ENCODE data around the gene APBA1.

The APBA1 gene

DNA sequence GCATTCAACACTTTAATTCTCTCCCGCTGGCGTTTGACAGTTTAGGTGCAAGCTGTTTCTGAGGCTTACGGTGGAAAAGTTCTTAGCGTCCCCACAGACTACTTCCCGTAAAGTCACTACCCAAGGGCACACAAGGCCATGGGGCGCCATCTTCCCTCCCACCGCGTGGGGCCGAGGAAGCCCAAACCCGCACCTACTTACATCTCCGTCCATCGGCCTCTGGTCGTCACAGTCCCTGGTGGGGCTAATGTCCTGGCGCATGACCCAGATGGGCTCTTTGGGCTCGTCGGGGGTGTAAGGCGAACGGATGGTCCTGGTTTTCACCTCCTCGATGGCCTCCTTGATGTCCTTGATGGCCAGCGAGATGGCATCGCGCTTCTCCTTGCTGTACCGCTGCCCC lies 156.4 kb downstream of the APBA1 start:
- DNase-seq: no peak

DNA sequence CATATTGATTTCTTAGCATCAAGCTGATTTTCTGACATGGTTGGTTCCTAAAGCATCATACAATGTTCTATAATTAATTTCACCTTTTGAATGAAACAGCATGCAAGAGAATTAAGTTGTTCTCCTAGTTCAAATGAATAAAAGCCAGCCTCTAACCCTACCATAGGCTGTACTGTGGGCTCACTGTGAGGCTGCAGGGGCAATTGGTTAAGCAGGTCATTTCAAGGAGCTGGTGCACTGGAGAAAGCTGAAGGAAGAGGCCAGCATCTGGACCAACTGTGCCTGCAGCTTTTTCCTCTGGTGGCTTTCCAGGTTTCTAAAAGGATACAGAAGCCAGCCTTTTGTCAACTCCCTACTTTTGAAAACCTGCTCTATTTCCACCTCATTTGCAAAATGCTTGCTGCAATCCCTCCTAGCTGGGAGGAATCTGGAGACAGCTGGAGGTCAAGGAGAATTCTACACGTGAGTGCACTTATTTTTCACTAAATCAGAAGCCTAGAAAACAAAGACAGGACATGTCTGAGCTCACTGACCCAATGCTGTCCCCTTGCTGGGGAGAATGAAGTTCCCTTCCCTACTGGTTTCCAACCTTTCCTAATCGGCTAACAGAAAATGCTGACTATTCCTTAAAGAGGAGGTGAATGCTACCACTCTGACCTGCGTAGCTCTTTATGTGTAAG lies 158.9 kb downstream of the APBA1 start:
- DNase-seq: no peak

DNA sequence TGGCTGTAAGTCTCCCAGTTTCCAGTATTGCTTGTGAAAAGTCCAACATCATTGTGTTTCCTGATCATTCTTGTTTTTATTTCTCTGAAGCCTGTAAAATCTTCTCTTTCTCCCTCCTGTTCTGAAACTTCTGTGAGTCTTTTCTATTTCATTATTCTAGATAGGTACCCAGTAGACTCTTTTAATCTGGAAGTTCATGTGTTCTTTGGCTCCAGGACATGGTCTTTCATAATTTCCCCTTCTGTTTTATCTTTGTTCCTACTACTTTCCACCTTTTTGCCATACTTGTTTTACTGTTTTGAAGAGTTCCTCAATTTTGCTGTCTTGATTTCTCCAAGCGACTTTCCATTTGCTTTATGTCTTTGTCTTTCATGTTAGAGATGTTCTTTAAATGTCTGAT lies 168.1 kb downstream of the APBA1 start:
- no peak for DNase-seq

DNA sequence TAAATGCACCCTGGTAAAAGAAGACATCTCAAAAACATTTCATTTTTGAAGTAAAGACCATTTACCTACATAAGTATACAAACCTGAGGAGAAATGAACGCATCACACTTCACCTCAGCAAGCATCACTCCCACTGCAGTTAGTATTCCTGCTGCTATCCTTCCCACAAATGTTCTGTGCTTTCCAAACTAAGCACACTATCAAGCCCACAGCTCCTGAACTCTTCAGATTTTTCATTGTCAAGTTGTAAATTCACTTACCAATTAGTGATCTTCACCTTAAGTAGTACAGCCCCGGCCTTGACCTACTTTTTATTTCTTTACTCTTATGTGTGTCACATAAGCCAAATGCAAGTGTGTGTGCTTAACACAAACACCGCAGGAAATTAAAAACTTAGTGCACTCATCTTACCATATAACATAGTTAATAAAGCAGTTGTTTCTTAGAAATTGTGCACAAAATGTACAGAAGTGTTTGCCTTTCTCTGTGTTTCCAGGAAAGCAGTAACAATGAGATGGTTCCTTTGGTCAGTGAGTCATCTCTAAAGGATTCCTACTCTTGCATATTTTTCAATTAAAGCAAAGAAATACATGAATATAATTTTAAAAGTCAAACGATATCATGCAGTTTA lies 169.4 kb downstream of the APBA1 start:
- no peak for DNase-seq

DNA sequence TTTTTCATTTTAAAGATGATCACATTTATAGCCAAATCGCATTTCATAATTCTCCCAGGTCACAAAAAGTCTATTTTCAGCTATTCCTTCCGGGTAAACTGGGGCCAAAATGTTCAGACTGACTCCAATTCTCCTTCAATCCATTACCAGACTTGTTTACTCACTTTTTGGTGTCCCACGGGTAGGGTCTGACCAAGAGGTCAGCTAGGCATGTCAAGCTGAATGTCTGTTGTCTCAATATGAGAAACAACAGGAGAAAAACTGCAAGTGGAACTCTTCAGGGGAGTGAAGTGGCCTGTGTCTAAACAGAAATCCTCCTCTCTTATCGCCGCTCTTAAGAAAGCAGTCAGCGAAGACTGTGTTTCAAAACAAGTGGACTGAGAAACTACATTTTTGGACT lies 171.3 kb downstream of the APBA1 start:
- DNase-seq: no peak

DNA sequence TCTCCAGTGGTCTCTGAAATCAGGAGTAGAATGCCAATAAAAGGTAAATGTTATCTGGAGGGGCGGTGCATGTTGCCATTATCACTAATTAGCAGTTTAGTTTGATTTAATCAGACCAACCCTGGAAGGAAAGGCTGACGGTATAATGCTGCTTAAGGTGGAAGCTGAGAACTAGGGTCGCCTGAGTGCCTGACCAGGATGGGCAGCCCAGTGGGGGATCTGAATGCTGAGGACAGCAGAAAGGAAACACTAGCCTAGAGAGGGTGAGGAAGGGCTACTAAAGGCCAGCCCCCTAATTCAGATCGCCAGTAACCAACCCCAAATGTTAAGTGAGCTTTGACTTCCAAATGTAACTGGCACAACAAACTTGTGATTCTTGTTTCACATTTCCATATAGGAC lies 172.2 kb downstream of the APBA1 start:
- no peak for DNase-seq

DNA sequence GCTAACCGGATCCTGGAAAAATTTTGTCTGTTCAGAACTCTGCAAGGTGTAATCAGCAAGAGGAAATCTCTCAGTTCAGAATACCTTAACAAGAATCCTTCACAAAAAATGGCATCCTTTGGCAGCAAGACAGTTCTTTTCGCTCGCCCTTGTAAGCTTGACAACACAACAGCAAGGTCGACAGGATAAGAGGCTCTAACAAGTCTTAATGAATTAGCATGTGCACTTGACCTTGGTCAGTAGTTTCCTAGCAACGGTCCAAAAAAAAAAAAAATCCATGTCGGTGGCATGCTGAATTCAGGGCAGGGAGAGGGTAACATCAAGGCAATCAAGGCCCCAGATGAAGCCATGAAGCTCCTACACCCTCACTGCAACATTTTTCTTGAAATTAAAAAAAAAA lies 172.8 kb downstream of the APBA1 start:
- DNase-seq: no peak

DNA sequence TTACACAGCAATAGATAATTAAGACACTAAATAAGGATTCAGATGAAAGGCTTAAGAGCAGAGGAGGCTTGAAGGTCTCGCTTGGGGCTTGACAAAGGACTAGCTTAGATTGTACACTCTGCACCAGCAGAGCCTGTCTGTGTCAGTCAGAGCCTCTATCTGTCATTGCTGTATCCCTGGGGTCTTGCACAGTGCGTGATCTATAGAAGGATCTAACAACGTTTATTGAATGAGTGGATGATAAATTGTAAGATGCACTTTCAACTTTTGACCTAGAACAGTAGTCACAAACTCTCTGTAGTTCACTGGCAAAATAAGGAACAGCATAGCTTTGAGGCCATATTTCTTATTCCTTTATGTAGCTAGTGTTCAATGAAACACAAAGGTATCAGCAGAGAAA lies 173.7 kb downstream of the APBA1 start:
- DNase-seq: no peak

DNA sequence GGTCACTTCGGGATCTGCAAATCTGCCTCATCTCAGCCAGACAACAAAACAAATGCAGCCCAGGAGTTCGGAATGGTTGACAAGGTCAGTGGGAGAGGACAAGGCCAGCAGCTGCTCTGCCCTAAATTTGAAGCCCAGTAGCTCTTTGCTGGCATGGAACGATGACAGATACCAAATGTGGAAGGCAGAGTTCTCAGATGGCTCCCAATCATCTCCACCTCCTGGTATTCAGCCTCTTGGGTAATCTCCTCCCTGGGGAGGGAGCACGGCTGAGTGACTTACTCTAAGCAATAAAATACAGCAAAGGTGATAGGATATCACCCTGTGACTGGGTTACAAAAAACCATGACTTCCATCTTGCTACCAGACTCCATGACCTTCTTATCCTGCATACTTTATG lies 174.4 kb downstream of the APBA1 start:
- DNase-seq: no peak

DNA sequence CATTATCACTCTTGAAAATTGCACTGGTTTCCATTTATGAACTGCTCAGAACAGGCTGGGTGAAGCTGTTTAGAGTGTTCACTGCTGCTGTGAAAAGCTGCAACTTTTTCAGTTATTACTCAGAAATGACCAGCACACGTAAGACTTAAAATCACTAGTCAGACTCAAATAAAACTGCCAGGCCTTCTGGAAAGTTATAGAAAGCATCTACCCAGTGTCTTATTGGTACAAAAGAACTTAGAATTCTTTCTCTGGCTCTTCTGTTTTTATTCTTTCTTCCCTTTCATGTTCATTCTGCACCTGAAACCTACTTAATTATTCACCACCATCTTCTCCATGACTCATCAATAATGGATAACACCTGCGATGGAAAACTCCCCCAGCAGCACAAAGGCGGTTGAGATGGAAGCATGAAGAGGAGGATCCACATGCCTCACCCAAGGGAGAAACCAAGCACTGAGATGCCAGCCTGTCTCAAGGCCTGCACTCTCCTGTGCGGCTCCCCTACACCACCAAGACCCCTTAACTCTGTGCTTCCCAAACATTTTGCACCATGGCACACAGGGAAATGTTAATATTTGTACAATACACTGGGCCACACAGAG lies 175.2 kb downstream of the APBA1 start:
- DNase-seq: no peak

DNA sequence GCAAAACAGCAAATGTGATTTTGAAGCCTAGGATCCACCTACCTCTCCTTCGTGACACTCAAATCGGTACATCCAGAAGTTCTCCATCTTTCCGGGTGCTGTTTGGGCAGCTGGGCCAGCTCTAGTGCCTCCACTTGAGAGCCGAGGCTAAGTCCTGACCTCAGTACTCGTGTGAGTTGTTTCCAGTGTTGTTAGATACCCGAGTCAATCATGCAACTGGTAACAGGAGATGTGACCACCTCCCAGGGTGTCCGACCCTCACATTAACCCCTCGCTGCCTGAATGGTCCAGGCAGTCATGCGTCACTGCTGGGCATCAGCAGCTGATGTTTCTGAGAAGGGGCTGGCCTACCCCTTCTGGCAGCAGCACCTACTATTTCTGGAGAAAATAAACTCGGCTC lies 176.9 kb downstream of the APBA1 start:
- DNase-seq: no peak

DNA sequence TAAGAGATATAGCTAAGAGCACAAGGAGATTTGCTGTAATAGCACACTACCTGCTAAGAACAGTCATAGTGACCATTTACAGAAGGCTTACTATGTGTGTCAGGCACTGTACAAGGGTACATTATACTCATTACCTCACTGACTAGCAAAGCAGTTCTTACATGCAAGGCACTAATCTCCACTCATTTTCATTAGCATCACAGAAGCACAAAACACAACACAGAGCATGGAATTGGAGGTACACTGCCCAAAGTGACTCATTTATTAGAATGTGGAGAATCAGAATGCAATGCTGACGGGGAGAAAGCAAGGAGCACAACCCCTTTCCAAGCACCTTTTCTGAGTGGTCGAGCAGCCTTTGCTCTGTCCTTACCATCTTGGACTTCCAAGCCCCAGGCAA lies 177.4 kb downstream of the APBA1 start:
- DNase-seq: no peak

DNA sequence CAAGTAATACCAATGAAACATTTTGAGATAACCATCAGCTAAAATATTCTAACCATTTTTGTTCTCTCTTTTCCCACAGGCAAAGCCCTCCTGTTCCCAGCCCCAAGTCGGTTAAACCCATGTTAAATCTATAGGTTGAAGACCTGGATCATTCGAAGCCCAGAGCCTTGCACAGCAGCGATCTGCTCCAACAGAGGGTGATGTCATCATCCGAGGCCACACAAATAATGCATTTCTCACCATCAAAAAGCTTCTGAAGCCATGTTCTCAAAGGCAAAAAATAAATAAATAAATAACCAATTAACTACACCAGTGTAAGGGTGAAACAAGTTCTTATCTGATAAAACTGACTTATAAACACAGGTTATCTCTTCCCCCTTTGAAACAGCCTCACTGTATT lies 178.0 kb downstream of the APBA1 start:
- DNase-seq: no peak

DNA sequence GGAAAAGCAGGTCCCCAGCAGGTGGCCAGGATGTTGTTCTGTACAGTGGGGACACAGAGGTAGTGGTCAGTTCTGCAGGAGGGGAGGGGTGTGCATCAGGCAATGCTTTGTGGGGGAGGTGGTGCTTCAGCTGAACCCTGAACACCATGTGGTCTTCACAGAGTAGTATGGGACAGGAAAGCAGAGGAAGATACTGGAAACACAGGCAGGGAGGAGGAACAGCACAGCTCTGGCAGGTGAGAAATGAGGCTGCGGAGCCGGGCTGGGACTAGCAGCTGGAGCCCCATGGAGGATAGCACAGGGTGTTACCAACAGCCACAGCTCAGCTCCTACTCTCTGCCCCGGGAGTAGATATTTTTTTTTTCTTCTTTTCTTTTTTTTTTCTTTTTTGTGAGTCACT lies 185.7 kb downstream of the APBA1 start:
- DNase-seq: no peak

DNA sequence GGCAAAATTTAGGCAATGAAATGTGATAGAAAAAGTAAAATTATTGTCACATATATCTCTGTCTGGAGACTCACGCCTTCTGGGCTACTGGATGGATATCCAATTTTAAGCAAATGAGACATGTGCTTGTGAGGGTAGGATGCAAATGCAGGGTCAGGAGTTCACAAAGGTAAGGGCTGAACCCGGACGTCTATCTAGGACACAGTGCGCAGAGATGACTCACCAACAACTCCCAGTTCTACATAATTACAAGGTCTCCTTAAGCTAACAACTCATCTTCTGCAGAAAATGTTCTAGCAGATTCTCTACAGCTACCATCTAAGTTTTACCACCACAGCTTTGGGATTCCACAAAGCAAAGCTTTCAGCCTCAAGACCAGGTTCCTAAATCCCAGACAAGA lies 186.7 kb downstream of the APBA1 start:
- no peak for DNase-seq

DNA sequence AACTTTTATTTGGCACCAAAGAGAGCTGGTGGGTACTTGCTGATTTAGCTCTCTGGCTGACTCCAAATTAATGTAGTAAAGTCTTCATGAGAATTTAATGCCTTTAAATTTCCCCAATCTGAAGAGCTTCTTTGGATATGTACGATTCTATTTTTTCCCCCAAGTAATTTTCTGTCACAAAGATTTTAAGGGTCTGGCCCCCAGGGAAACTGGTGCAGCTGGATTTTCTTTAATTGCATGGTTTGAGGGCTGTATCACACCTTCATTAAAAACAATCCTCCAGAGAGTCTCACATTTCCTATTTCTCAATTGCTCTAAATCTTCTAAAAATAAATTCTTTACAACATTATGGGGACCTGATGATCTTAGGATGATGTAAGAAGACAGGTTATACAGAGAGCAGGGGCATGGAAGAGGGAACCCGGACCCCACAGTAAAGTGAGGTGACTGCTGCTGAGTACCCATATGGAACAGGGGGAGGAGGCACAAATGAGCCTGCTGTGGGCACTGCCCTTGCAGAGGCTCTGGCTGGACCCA lies 188.2 kb downstream of the APBA1 start:
- DNase-seq: no peak

DNA sequence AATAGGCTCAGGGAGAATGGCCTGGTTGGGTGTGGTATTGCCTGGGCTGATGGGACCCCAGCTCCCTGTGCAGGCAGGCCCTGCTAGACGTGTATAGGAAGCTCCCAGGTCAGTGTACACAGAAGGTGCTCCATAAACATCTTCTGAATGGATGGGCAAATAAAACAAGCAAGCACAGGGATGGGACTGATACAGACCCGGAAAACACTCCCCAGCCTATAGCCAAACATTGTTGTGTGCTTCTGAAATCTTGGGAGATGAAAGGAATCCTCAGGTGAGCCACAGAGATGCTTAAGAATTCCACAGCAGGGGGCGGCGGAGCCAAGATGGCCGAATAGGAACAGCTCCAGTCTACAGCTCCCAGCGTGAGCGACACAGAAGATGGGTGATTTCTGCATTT lies 195.4 kb downstream of the APBA1 start:
- no peak for DNase-seq

DNA sequence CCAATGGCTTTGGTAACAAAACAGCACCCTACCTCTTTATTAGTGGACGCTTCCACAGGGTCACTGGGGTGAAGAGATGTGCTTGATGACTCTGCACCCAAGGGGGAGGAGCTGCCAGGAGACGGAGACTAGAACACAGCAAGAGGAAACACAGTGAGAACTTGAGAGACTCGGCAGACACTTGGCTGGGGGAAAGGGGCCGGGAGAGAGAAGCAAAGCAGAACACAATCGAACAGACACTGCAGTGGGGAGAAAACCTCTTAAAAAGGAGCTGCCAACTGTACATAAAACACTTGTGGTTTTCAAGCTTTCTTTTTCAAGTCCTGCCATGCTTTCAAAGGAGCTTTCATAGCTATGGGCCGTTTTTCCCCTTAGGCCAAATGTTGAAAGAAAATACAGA lies 196.2 kb downstream of the APBA1 start:
- DNase-seq: no peak

DNA sequence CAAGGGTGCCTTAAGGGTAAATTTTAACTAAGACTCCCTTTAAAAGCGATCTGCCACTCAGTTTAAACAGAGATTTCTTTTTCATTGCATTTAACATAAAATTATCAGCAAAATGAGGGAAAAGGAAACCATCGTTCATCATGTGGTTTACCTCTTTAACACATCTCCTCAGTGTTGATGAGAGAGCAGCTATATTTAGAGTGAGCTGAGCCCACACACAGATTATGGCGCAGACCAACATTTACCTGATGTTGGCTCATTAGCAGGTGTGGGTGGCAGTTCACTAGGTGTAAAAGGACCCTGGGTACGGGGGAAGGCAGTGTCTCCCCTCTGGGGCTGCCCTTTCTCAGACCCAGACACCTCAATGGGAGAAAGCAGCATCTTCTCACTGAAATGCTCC lies 197.3 kb downstream of the APBA1 start:
- no peak for DNase-seq

DNA sequence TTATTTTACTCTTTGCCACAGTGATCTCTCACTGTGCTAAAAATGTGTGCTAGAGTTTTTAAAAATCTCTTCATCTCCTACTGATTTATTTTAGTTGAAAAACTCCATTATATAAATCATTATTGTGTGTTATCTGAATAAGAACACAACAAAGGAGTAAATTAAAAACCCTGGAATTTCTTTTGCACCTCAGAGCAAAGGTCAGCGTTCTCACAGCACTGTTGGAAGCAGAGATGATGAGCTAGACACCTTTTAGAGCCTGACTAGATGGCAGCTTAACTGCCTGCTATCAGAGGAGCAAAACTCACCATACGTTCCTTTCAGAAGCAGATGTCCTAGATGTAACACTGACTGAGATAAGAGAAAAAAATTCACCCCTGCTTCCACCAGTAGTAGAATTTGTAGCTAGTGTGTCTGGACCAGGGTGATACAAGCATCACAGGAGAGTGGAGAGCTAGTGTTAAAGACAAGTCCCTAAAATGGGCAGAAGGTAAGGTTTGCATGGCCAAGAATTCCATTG lies 200.0 kb downstream of the APBA1 start:
- no peak for DNase-seq

DNA sequence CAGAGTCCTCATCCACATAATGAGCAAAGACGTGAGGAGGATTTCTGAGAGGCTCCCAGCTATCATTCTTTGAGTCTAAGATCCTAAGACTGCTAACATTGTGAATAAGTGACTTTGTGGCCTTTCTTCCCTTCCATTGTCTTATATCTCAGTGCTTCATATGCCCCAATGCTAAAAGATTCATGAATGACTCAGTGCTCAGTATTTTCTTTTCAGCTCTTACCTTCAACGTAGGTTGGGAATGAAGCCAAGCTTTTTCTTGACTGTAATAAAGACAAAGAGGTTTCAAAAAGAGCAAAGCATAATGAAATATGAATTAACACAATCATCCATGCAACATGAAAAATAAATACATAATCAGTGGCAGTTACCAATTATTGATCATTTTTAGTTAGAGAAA lies 200.7 kb downstream of the APBA1 start:
- DNase-seq: no peak

DNA sequence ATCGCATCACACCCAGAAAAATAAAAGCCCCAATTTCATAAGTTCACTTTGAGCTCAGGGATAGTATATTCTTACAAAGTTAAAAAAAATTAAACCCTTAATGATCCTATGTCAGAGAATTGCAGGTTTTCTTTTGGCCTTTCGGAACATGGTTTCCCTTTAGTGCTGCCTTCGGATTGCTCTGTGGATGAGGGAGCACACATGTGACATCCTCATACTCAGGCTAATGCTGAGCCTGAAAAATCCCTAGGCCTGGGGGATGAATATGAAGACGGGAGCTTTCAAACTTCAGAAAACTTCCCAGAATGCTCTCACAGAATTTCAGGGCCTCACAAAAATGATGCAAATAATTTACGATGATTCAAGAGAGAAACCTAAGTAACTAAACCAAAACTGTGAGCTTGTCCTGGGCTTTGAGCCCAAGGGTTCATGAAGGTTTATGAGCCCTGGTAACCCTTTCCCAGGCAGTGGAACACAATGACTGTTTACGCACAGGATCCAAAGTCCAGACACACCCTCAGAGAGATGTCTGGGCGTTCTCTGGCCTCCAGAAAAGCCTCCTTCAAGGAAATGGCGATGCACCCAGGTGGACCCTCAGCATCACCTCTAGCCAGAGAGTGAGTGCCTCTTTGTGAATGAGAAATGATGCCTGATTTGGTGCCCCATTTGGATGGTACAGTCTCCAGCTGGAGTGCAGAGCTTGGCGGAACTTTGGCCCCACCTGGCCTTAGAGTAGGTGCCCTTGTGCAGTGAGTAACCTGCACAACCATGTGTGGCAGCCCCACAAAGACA lies 201.8 kb downstream of the APBA1 start:
- DNase-seq: no peak

DNA sequence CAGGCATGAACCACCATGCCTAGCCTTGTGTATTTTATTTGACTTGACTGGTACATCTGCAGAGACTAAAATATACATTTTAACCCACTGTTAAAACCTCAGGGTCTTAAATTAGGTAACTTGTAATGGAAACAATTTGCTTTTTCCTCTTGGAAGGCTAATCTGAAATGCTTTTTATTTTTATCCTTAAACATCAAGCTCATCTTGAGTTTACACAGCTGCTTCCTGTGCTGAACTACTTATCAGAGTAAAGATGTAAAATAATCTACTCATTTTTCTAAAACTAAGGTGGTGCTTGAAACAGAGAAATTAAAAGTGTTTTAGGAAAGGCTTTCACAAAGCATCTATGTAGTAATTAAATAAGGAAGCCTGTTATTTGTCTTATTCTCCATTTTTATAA lies 203.0 kb downstream of the APBA1 start:
- DNase-seq: no peak
